OCI-LY1 (cell line): ENCODE measurements around the gene MTM1.

Source experiments
- H2AFZ ChIP-seq: fragments of 200-600 bp; sonication (generic), shearing (Covaris generic); 2 replicates; pipeline ENCODE4 v1.6.0; 2014; ENCODE audit warnings: antibody characterized with exemption, mild to moderate bottlenecking, low read length
- H3F3A ChIP-seq: fragments of 200-600 bp; sonication (generic), shearing (Covaris generic); 2 replicates; pipeline ENCODE4 v1.6.0; 2014; ENCODE audit warnings: mild to moderate bottlenecking, antibody characterized with exemption, low read length, moderate library complexity; ENCODE audit not compliant: insufficient read depth
- H3K27ac ChIP-seq: fragments of 200-600 bp; sonication (generic); 2 replicates; pipeline ENCODE4 v1.5.1; 2014; ENCODE audit warnings: low read length, mixed run types, mild to moderate bottlenecking, low read depth; ENCODE audit not compliant: poor library complexity, severe bottlenecking
- H3K27me3 ChIP-seq: fragments of 200-600 bp; sonication (generic); 2 replicates; pipeline ENCODE4 v1.6.0; 2014; ENCODE audit warnings: antibody characterized with exemption, mild to moderate bottlenecking, low read length, moderate library complexity; ENCODE audit not compliant: insufficient read depth
- H3K36me3 ChIP-seq: fragments of 200-600 bp; sonication (generic); 2 replicates; pipeline ENCODE4 v1.6.1; 2014; ENCODE audit warnings: mild to moderate bottlenecking, antibody characterized with exemption, low read length, moderate library complexity, mixed read lengths; ENCODE audit not compliant: insufficient read depth
- H3K4me1 ChIP-seq: fragments of 200-600 bp; sonication (generic); 2 replicates; pipeline ENCODE4 v1.5.1; 2014; ENCODE audit warnings: mild to moderate bottlenecking, low read length, moderate library complexity; ENCODE audit not compliant: insufficient read depth, severe bottlenecking
- H3K4me2 ChIP-seq: fragments of 200-600 bp; sonication (generic), shearing (Covaris generic); 2 replicates; pipeline ENCODE4 v1.6.1; 2014; ENCODE audit warnings: low read length
- H3K4me3 ChIP-seq: fragments of 200-600 bp; sonication (generic); 2 replicates; pipeline ENCODE4 v1.5.1; 2014; ENCODE audit warnings: low read length, low read depth, mild to moderate bottlenecking, mixed read lengths; ENCODE audit not compliant: poor library complexity, severe bottlenecking
- H3K79me2 ChIP-seq: fragments of 200-600 bp; shearing (Covaris generic); 2 replicates; pipeline ENCODE4 v1.6.1; 2016; ENCODE audit warnings: mixed run types, low read length, mixed read lengths; ENCODE audit not compliant: insufficient read depth
- H3K9ac ChIP-seq: fragments of 200-600 bp; sonication (generic), shearing (Covaris generic); 2 replicates; pipeline ENCODE4 v1.6.1; 2014; ENCODE audit warnings: mild to moderate bottlenecking, low read length, mixed read lengths
- H3K9me2 ChIP-seq: fragments of 200-600 bp; sonication (generic), shearing (Covaris generic); 2 replicates; pipeline ENCODE4 v1.6.1; 2014; ENCODE audit warnings: low read depth, mild to moderate bottlenecking, low read length, mixed read lengths
- H3K9me3 ChIP-seq: fragments of 200-600 bp; shearing (Covaris generic); 2 replicates; pipeline ENCODE4 v1.6.1; 2014; ENCODE audit warnings: low read length, mixed read lengths
- H4K20me1 ChIP-seq: fragments of 200-600 bp; sonication (generic), shearing (Covaris generic); 2 replicates; pipeline ENCODE4 v1.6.0; 2016; ENCODE audit warnings: mild to moderate bottlenecking, low read length; ENCODE audit not compliant: insufficient read depth
- CTCF ChIP-seq: fragments of 200-600 bp; sonication (generic), shearing (Covaris generic); IDR thresholded peaks from 2 replicates; pipeline ENCODE4 v1.5.1; 2017; ENCODE audit warnings: mild to moderate bottlenecking, antibody characterized with exemption, low read length, moderate library complexity, mixed read lengths
- EZH2 ChIP-seq: fragments of 200-600 bp; sonication (generic), shearing (Covaris generic); IDR thresholded peaks from 2 replicates; pipeline ENCODE4 v1.8.0; 2017; ENCODE audit warnings: borderline replicate concordance, mixed run types, mild to moderate bottlenecking, antibody characterized with exemption, low read length, moderate library complexity, mixed read lengths

Gene MTM1

GRCh38 chrX:150530821-150531220, 37.6 kb upstream of the MTM1 start:
- Histone ChIP-seq H4K20me1 (no peaks in the 10 kb centered on the region), H2AFZ (no peak overlapping the region), H3K9me2 (no peaks in the 10 kb centered on the region), H3K4me2 (no peak overlapping the region), H3K36me3 (no peaks in the 10 kb centered on the region), H3F3A (no peaks in the 10 kb centered on the region), H3K27ac (no peak overlapping the region), H3K9ac (no peak overlapping the region), H3K4me1 (no peaks in the 10 kb centered on the region), H3K9me3 (no peaks in the 10 kb centered on the region), H3K79me2 (no peaks in the 10 kb centered on the region), H3K27me3 (no peaks in the 10 kb centered on the region), H3K4me3 (no peak overlapping the region)
- no peak for TF ChIP-seq EZH2
- TF ChIP-seq CTCF, result no peak

- no peak overlapping the region for H3K27ac ChIP-seq
- no peaks in the 10 kb centered on the region for H3K9me3 ChIP-seq
- no peak for TF ChIP-seq EZH2
- TF ChIP-seq CTCF, result no peak
- no peak overlapping the region for H2AFZ ChIP-seq
- H3K4me2 ChIP-seq, result no peak overlapping the region
- H3F3A ChIP-seq, result no peaks in the 10 kb centered on the region
- H3K9me2 ChIP-seq, result no peaks in the 10 kb centered on the region
- H3K79me2 ChIP-seq, result no peaks in the 10 kb centered on the region
- H3K4me3 ChIP-seq, result no peak overlapping the region
- no peak overlapping the region for H3K9ac ChIP-seq
- no peaks in the 10 kb centered on the region for H3K36me3 ChIP-seq
- no peaks in the 10 kb centered on the region for H3K27me3 ChIP-seq
- no peaks in the 10 kb centered on the region for H3K4me1 ChIP-seq
- H4K20me1 ChIP-seq, result no peaks in the 10 kb centered on the region
Measured at GRCh38 chrX:150531467-150531866, 37.0 kb upstream of the MTM1 start.

GRCh38 chrX:150533863-150534262, 34.6 kb upstream of the MTM1 start:
- H3K27ac ChIP-seq, result no peak overlapping the region
- H3F3A ChIP-seq, result no peaks in the 10 kb centered on the region
- H3K79me2 ChIP-seq, result no peaks in the 10 kb centered on the region
- H3K4me2 ChIP-seq, result no peak overlapping the region
- no peak overlapping the region for H3K4me3 ChIP-seq
- no peaks in the 10 kb centered on the region for H3K27me3 ChIP-seq
- H3K36me3 ChIP-seq, result no peaks in the 10 kb centered on the region
- no peaks in the 10 kb centered on the region for H3K9me2 ChIP-seq
- H3K9me3 ChIP-seq, result no peaks in the 10 kb centered on the region
- no peak overlapping the region for H3K9ac ChIP-seq
- no peaks in the 10 kb centered on the region for H3K4me1 ChIP-seq
- TF ChIP-seq EZH2 (no peak), CTCF (no peak)
- H2AFZ ChIP-seq, result no peak overlapping the region
- H4K20me1 ChIP-seq, result no peaks in the 10 kb centered on the region
